Activated CD4-positive, CD25-positive, alpha-beta regulatory T cell treated with anti-CD3 and anti-CD28 coated beads, Interleukin-2, amount 50 U/mL, for 72 hours (primary cell): Measurements from ENCODE around the gene SH3PXD2A.
"Not testable (repeated sequence)": the region's sequence is repeated elsewhere in the genome, so short reads cannot be mapped to it uniquely, and the experiment has no call there.

Experiments
- DNase-seq: peaks from one replicate; pipeline ENCODE4 v3.0.0; 2021

Gene SH3PXD2A

DNA sequence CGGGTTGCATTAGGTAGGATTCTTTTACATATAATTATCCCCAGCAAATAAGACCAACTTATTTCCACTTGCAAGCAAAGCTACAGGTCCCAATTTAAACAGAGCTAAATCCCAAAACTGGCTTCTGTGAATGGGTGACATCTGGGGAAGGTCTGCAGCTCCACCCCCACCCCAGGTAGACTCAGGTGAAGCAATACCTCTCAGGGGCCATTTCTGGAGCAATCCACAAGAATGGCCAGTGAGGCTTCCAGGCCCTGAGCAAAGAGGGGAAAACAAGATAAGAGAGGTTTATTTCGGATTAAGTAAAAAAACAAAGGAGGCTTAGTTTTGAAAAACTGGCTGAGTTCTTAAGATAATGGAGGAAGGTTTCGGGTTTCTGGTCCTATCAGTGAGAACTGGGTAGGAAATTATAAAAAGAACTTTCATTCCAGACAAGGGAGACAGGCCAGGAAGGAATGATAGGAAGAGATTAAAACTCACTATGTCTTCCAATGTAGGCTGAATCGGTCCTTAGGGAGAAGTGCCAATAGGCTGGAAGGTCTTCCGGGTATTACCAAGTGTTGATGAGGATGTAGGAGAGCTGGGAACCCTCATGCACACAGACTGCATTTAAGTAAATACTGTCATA is 25.4 kb downstream of the SH3PXD2A start:
- DNase-seq: no peak

DNA sequence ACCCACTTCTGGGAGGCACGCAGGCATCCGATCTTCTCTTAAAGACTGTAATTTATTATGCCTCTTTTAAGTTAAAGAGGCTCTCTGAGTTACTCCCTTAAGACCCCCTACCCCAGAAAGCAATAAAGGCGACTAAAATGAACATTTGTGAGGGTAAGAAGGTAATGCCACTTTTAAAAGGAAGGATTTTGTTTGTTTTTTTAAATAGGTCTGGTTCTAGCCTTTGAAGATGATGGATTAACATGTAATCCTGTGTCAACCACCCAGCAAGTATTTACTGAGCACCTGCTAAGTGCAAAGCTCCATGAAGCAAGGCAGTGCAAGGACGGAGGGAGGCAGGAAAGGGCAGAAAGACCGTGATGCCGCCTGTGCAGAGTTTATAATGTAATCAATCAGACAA is 26.1 kb downstream of the SH3PXD2A start:
- DNase-seq: no peak

DNA sequence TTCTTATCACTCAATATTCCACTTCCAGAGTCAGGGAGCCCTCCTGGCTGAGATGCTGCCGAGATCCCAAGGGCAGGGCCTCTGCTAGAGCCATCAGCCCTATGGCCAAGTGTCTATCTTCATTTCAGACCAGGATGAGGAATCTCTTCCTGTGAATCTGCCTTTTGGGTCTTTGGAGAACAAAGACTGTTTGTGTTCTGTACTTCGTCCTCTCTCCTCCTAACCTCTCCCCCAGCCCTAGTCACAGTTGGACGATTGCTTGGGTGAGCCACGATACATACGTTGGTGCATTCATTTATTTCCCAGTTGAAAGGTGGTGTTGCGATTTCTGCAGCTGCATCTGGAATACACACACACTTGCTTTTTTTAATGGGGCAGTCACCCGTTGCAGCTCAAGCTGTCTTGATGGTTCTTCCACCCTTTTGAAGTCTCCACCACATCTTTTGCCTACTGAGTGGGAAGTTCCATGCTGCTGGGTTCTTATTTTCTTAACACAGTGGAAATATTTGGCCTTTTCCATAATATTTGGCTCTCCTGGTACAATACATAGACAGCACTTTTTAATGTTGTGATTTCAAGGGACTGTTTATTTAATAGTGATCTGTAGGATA is 26.7 kb downstream of the SH3PXD2A start:
- DNase-seq: no peak

DNA sequence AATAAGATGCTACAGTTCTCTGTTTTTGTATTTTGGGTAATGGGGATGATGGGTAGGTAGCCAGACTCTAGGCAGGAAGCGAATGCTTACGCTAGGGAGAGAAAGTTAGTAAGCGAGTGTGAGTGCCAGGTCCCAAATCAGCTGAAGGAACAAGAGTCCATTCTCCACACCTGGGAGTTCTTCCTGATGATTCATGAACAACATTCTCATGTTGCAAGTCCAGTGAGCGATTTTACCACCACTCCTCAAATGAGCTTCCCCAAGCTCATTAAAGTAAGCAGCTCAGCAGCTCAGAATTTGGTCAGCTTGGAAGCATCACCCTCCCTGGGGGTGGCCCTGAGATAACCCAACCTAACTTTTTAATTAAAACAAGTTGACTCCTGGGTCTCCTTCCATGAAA is 27.3 kb downstream of the SH3PXD2A start:
- DNase-seq: no peak

DNA sequence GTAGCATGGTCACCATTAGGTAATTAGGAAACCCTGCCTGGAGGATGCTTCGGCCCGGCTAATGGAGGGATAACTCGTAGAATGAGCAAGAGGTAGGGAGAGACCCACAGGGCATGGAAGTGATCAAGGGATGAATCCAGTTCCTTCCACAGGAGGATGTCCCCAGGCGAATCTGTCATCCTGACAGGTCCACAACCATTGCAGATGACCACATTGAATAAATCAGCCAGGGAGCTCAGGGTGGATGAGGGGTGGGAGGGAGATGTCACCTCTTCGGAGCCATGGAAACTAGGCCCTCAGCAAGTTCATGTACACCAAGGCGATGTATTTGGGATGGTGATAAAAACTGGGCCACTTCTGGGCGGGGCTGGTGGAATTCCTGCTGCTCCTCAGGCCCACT is 28.5 kb downstream of the SH3PXD2A start:
- no peak for DNase-seq

DNA sequence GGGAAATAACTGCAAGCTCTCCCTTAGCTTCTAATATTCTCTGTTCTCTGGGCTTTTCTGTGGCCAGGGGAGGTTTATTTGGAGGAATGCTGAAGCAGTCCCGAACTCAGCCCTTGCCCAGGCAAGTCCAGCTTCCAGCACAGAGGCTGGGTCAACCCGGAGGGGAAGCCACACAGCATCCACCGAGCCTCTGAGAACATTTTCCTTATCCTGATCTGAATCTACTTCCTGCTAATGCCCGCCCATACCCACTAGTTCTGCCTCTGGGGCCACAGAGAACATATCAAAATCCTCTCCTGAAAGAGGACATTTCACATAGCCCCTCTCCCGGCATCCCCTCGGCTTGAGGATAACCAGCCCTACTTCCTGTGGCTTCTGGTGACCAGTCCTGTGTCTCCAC is 31.1 kb downstream of the SH3PXD2A start:
- DNase-seq: no peak

DNA sequence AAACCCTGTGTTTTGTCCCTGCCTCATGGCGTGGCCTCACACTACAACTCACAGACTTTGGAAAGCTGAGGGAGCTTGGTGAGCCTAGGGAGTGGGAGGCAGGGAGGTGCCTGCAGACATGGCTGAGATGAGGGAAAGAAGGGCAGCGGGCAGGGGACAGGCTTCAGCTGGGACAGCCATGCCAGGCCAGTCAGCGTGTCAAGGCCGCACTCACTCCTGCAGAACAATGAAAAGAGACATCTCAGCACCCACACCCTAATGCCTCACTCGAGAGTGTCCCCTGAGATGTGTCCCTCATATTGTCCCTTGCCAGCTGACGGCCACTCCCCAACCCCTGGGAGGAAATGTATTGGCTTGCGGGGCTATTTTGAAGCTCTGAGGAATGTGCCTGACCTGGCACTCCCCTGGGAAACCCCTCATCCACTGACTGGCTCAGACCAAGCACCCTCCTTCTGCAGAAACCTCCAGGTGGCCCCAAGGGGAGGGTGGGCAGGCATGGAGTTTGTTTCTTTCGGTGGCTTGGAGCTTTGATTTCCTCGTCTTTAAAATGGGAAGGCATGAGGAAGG is 31.6 kb downstream of the SH3PXD2A start:
- no peak for DNase-seq

DNA sequence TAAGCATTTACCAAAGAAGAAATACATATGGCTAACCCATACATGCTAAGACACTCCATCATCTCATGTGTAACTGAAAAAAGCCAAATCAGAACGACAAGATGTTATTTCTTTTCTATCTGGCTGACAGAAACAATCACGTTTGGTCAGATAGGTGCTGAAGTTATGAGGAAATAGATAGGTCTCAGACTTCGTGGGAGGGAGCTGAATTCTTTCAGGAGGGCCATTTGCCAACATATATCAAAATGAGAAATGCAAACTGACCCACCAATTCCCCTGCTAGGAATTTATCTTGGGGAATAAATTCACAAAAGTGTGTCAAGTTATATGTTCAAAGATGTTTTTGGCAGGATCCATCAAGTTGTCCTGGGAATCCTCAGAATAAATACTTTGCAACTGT is 32.6 kb downstream of the SH3PXD2A start:
- no peak for DNase-seq

DNA sequence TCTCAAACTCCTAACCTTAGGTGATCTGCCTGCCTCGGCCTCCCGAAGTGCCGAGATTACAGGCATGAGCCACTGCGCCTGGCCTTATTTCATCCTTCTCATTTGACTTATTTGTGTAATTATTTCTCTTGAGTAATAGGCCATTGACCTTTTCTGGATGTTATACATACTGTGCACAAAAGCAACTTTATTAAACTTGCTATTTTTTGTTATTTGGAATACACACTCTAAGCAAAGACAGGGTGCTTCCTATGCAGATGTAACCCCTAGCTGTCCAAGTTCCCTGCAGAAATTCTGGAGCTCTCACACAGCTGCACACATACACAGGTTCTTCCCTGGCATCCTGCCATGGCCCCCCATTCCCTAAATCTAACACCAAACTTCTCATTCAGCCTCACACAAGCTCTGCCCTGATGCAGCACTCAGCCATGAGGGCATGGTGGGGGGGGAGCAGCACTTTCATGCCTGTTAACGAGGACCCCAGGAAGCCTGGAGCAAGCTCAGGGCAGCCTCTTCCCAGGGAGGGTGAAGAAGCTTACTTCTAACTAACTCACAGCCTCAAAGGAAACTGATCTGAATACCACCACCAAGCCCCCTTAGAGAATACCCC is 33.2 kb downstream of the SH3PXD2A start:
- DNase-seq: no peak

DNA sequence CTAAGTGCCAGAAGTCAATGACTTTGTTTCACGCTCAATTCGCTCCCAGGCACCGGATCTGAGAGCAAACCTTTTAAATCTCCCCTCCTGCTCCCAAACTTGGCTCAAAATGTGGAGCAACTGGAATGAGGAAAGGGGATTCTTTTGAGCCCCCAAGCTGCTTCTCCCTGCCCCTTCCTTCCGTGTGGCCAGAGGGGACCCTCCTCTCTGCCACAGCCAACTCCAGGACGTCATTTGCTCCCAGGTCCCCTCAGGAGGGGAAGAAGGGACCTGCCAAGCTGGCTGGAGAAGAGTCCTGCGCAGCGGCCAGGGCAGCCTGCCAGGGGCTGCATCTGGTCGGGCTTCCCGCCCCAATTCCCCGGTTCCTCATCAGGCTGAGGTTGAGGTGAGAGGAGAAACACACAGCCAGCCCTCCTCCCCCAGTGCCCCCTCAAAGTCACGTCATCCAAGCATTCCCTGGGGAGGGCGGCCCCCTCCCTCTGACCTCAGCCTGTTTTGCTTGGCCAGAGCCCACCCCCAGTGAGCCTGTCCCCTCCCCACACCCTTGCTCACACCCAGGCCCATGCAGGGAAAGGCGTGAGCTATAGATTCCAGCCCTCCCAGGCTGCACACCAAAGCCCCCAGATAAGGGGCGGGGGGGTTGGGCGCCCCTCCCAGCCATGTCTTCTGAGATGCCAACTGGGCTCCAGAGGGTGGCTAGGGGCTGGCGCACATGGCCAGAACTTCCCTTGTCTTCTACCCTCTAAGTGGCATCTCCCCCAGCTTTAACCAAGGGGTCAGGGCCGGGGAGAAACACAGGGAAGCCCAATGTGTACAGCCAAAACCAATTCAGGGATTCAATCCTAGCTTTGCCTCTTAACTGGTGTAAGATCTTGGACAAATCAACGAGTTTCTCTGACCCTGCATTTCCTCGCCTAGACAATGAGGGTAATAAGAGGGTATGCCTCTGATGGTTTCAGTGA is 35.0 kb downstream of the SH3PXD2A start:
- no peak for DNase-seq

DNA sequence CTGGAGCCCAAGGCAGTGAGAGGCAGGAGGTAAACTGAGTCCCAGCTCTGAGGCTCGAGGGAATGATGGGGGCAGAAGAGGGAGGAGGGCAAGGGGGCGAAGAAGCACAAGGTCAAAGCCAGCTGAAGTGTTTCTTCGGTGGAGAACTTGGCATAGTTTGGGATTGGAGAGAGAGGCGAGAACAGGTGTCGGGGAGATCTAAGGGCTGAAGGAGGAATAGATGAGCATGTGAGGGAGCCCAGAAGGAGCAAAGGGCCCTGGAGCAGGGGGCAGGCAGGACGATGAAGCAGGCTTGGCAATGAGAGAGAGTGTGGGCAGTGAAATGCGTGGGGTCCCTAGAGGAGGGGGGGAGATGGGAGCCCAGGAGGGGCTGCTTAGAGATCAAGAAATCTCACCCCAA is 35.9 kb downstream of the SH3PXD2A start:
- no peak for DNase-seq

DNA sequence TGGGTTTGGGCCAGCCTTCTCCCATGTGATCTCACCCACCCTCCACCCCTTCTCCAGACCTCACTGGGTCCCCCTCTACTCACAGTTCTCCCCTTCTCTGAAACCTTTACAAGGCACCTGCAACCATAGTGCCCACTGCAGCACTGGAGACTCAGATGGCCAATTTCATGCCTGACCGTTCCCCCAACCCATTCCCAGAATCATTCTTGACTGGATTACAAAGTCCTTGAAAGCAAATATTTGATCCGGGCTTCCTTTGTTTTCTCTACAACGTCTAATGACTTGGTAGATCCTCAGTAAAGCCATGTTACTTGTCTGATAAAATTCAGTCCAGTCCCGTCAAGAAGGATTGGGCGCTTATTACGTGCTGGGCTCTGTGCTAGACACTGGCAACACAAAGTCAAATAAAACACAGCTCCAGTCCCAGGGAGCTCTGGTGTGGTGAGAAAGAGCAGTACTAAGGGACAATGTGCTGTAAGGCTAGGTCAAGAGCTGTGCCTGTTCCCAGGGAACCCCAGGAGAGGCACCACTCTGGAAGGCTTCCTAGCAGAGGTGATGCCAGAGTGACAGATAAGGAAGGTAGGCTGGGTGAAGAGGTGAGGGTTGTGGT is 36.5 kb downstream of the SH3PXD2A start:
- no peak for DNase-seq

DNA sequence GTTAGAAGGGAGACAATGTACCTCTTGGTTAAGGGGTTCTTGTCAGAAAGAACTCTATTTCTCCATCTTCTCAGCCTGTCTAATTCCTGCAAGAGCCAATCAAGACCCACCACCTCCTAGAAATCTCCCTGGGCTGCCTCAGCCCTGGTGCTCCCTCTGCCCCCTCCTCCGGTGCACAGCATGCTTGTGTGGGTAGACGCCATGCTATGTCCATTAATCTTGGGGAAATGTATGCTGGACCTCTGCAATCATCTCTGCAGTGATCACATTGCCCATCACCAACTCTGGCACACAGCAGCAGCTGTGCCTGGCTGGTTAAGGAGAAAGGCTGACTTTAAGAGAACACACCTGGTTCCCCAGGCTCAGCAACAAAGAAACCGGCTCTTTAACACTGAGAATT is 37.3 kb downstream of the SH3PXD2A start:
- no peak for DNase-seq

DNA sequence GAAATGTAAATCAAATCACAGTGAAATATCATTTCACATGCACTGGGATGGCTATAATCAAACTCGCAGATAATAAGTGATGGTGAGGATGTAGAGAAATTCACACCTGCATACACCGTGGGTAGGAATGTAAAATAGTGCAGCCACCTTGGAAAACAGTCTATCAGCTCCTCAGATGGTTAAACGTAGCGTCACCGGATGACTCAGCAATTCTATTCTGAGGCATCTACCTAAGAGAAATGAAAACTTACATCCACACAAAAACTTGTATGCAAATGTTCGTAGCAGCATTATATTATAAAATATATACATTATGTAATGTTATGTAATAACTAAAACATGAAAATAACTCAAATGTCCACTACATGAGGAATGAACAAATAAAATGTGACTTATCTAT is 38.9 kb downstream of the SH3PXD2A start:
- no peak for DNase-seq

DNA sequence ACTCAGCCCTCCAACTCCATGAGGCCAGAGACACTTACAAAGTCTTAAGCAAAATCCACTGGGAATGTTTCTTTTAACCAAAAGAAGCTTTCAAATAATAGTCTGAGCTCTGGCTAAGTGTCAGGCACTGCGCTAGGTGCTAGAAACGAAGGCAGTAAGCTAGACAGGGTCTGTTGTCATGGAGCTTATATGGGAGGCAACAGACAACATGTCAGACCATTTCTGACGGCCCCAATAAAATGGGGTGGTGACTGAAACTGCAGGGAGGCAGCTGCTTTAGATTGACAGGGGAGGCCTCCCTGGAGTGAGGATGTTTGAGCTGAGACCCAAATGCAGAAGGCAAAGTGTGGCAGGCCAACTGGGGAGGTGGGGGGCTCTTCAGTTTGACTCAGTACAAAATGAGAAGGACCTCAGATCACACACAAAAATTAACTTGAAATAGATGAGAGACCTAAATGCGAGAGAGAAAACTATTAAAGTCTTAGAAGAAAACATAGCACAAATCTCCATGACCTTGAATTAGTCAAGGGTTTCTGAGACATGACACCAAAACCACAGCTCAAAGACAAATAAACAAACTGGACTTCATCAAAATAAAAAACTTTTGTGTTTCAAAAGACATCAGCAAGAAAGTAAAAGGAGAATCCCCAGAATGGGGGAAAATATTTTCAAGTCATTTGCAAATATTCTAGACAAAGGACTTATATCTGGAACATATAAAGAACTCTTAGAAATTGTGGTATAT is 40.6 kb downstream of the SH3PXD2A start:
- DNase-seq: no peak

DNA sequence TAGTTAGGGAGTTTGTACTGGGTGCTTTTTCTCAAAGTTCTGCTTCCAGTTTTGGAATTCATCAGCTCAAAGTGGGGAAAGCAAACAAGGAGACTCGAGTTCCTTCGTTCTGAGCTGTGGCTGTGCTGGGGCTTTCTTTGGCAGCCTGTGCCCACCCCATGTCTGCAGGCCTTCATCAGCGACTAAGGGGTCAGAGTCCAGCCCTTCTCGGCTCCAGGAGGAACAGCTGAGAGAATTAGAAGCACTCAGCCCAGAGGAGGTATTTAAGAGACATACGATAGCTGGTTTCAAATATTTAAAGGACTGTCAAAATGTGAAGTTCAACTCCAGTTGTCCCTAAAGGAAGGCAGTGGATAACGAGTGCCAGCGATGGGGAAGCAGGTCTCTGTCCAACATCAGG is 41.3 kb downstream of the SH3PXD2A start:
- DNase-seq: no peak

DNA sequence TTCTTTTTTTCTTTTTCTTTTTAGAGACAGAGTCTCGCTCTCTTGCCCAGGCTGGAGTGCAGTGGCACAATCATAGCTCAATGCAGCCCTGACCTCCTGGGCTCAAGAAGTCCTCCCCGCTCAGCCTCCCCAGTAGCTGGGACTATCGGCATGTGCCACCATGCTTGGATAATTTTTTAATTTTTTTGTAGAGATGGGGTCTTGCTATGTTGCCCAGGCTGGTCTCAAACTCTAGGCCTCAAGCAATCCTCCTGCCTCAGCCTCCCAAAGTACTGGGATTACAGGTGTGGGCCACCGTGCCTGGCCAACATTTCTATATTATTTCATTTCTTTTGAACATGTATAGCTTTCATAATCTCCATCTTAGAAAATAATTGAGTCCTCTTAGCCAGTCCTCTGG is 42.1 kb downstream of the SH3PXD2A start:
- not testable (repeated sequence) for DNase-seq

DNA sequence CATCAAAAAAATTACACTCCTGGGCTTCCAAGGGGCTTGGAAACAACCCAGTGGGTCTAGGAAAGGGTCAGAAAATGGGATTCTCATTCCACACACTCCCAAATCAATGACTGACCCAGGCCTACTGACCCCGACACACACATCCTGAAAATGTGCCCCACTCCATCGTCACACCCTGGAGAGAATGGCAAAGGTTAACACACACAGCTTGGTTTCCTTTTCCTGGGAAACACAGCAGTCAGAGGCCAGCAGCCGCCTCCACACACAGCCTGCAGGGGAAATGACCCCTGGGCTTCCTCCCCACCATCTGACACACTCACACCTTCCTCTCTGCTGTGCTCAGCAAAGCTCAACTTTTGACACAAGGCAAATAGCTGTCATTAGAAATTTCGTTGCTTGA is 42.9 kb downstream of the SH3PXD2A start:
- no peak for DNase-seq

DNA sequence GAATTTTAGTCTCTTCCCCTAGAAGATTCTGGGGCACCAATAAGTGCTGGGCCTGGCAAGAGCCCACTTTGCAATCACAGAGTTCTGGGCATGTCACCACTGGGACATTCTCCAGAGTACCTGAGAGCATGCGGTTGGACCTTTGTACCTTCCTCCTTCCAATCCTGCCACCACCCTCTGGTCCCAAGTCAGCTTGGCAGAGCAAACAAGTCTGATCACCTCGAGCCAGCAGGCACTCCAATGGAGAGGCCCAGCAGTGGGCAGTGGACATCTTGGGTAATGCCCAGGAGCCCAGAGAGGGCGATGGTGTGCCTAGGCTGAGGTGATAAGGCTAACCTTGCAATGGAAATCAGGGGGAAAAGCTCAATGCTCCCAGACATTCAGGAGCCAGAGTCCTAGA is 43.4 kb downstream of the SH3PXD2A start:
- no peak for DNase-seq

DNA sequence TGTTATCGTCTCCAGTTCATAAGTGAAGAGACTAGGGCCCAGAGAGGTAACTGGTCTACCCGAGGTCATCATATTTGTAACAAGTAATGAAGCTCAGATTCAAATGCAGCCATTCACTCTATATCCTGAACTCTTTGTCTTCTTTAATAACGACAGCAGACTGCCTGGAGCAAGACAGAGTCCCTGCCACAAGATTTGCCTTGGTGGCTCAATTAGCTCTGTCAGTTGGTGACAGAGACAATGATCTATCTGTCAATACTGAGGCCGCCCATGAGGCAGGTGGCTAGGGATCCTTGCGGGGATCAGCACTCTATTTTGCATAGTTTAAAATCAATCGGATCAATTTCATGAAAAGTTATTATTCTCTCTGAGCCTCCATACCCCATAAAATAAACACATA is 43.9 kb downstream of the SH3PXD2A start:
- DNase-seq: no peak

DNA sequence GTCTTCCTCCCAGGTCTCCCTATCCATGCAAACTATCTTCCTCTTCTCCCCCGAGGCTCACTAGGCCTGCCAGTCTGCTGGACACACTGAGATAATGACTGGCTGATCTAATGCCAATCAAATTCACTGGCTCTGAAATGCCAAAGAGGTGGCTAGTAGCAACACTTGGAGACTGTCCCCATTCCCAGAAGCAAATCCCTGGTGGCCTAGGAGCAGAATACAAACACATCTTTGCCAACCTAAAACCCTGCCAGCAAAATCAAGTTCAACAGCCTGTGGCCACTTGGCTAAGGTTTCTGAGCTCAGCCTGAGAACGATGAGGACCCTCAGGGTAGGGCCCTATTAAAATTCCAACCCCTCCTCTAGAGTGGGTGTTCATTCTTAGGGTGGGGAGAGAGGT is 46.6 kb downstream of the SH3PXD2A start:
- no peak for DNase-seq

DNA sequence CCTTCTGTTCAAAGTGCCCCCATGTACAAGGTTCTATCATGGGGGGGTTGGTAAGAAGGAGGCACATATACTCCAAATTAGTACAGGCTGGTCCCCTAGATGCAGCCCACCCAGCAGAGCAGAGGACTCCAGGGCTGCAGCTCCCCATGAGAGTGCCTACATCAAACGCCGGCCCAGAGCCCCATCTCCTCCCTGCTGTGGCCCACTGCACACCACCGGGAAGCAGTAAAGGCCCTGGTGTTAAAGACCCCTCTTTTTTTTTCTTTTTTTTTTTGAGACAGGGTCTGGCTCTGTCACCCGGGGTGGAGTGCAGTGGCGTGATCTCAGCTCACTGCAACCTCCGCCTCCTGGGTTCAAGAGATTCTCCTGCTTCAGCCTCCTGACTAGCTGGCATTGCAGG is 47.4 kb downstream of the SH3PXD2A start:
- DNase-seq: no peak
